Measurements from ENCODE around the gene AREG. TPM values are rescaled to one million over a fixed set of nuclear protein-coding genes. Genes with fewer than 3 reads are reported as not detected.

AREG gene
- total and polyA plus RNA-seq, 4 experiments from 2014 or later: 0.44 to 8.3 (median 0.96) TPM

DNA sequence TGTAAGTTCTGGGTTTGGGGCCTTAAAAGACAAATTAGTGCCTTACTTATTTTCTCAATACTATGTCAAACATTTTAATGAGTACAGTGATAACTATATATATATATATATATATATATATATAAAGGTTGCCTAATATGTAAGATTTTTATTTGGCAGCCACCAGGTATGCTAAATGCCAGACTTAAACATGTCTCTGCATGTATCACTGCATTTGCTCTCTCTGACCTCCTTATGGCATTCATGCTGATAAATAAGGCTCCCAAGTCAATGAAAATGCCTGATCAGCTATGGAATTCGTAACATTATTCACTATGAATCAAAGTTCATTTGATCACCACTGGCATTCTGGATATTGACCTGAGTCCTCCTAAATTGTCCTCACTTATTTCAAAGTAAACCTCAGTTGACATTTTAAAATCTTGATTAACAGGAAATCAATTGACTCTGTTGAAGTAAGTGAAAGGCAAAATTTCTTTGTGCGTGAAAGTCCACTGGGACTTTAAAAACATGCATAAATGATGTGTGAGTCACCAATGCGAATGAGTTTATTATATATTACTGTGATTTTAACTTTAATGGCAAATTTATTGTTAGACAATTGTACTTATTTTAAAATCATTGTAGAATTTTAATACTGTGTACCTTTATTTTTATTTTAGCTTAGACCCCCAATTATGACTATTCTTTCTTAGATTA lies 29.2 kb upstream of the AREG start:
- ChIA-PET POLR2A (ENCODE audit: partially characterized antibody) (no interaction called here), CTCF (ENCODE audit: partially characterized antibody) (no interaction called here)
- Histone ChIP-seq H3K4me3 (ENCODE audit: low read length in 2 of 2) (no peak overlapping the region), H3K4me1 (ENCODE audit: insufficient read depth, low read length) (no peaks in the 10 kb centered on the region), H3K9me3 (ENCODE audit: control insufficient read depth in 1 of 2, low read length in 2 of 2) (no peaks in the 10 kb centered on the region), H3K36me3 (ENCODE audit: insufficient read depth, low read length) (no peaks in the 10 kb centered on the region), H3K27ac (ENCODE audit: low read depth, low read length) (no peak overlapping the region), H3K27me3 (ENCODE audit: insufficient read depth, low read length) (no peaks in the 10 kb centered on the region)
- peaks cover 0 to 4% of the 10 kb centered on the region in 2 donors for H3K36me3 Mint-ChIP-seq
- no peaks in the 10 kb centered on the region for H3K9me3 Mint-ChIP-seq
- peaks cover 4 to 8% of the 10 kb centered on the region in 2 donors for H3K27me3 Mint-ChIP-seq
- no peak for DNase-seq
- H3K4me3 Mint-ChIP-seq: no peak overlapping the region
- intact Hi-C loops (cut with micrococcal nuclease): no loop called here
- no peaks in the 10 kb centered on the region for H3K4me1 Mint-ChIP-seq
- H3K27ac Mint-ChIP-seq: no peak overlapping the region

DNA sequence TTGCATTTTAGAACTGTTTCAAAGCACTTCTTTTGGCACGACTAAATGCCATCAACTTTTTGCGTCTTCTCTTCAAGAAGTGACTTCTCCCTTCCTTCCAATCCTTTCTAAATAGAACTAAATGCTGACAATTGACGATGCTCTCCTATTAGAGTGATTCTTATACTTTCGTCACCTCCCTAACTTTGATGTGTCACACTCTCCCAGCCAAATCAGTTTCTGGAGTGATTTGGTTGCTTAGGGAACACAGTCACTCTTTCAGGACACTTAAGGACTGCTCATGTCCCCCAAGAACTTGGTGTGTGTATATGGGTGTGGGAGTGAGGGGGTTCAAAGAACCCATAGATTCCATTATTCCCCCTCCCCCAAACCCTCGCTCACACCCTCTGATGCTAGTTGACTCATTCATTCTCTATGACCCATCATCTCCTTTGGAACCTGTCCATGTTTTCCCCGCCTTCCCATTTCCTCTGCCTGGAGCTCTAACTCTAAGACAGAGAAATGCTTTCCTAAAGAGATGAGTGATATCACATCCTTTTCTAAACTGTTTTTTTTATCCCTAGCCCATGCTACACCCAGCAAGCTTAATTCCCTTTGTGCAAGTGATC lies 26.8 kb upstream of the AREG start:
- H3K9me3 ChIP-seq (ENCODE audit: control insufficient read depth in 1 of 2, low read length in 2 of 2): no peaks in the 10 kb centered on the region
- Mint-ChIP-seq H3K4me1 (no peaks in the 10 kb centered on the region), H3K9me3 (no peaks in the 10 kb centered on the region), H3K4me3 (no peak overlapping the region), H3K27ac (no peak overlapping the region), H3K27me3 (peaks cover 9 to 10% of the 10 kb centered on the region in 2 donors), H3K36me3 (peaks cover 0 to 4% of the 10 kb centered on the region in 2 donors)
- no peak overlapping the region for H3K4me3 ChIP-seq (ENCODE audit: low read length in 2 of 2)
- H3K27ac ChIP-seq (ENCODE audit: low read depth, low read length): no peak overlapping the region
- intact Hi-C loops (cut with micrococcal nuclease): no loop called here
- no peaks in the 10 kb centered on the region for H3K27me3 ChIP-seq (ENCODE audit: insufficient read depth, low read length)
- CTCF ChIA-PET (ENCODE audit: partially characterized antibody): no interaction called here
- DNase-seq: no peak
- no peaks in the 10 kb centered on the region for H3K4me1 ChIP-seq (ENCODE audit: insufficient read depth, low read length)
- H3K36me3 ChIP-seq (ENCODE audit: insufficient read depth, low read length): no peaks in the 10 kb centered on the region
- POLR2A ChIA-PET (ENCODE audit: partially characterized antibody): no interaction called here

DNA sequence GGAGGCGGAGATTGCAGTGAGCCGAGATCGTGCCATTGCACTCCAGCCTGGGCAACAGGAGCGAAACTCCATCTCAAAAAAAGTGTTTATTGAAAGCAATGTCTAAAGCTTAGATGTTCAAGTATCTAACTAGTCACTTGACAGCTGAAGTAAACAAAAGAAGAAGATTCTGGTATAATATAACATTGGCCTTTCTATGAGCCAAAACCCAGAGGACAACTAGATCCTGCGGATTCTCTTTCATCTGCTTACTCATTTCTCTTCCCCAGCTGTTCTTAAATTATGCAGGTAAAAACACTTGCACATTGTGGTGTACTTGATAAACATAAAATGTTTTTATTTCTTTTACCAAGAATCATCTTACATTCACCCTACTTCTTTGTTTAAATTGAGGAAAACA lies 24.1 kb upstream of the AREG start:
- CTCF ChIA-PET (ENCODE audit: partially characterized antibody): interaction anchor here (1.2 kb wide), 1 partner anchor 8 kb away, joined by 3 read pairs; no protein-coding TSS in a partner anchor
- intact Hi-C loops (cut with micrococcal nuclease): no loop called here
- Mint-ChIP-seq H3K36me3 (no peaks in the 10 kb centered on the region), H3K4me3 (no peak overlapping the region), H3K9me3 (no peaks in the 10 kb centered on the region), H3K27ac (no peak overlapping the region), H3K27me3 (peaks cover 8 to 9% of the 10 kb centered on the region in 2 donors), H3K4me1 (no peaks in the 10 kb centered on the region)
- DNase-seq: no peak
- Histone ChIP-seq H3K4me1 (ENCODE audit: insufficient read depth, low read length) (no peaks in the 10 kb centered on the region), H3K4me3 (ENCODE audit: low read length in 2 of 2) (no peak overlapping the region), H3K9me3 (ENCODE audit: control insufficient read depth in 1 of 2, low read length in 2 of 2) (no peaks in the 10 kb centered on the region), H3K36me3 (ENCODE audit: insufficient read depth, low read length) (no peaks in the 10 kb centered on the region), H3K27me3 (ENCODE audit: insufficient read depth, low read length) (no peaks in the 10 kb centered on the region), H3K27ac (ENCODE audit: low read depth, low read length) (no peak overlapping the region)
- POLR2A ChIA-PET (ENCODE audit: partially characterized antibody): no interaction called here

DNA sequence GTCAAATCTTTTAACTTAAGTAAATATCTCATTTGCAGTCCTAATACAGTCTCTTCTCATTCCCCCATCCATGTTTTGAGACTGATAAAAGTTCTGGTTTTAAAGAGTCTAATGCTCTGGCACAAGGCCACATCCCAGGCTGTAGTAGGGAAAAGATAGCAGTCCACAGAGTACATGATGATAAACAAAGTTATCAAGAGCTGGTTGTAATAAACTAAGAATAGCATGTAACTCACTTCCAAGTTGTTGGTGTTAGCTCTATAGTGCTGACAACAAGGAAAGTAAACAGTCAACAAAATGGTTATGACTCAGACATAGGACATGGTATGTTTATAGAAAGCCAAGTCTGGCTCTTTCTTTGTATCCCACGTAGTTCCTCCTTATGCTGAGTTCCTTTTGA lies 21.8 kb upstream of the AREG start:
- Mint-ChIP-seq H3K27ac (no peak overlapping the region), H3K36me3 (no peaks in the 10 kb centered on the region), H3K9me3 (no peaks in the 10 kb centered on the region), H3K4me3 (no peak overlapping the region), H3K4me1 (no peaks in the 10 kb centered on the region), H3K27me3 (peaks cover 4 to 7% of the 10 kb centered on the region in 2 donors)
- Histone ChIP-seq H3K27me3 (ENCODE audit: insufficient read depth, low read length) (no peaks in the 10 kb centered on the region), H3K36me3 (ENCODE audit: insufficient read depth, low read length) (no peaks in the 10 kb centered on the region), H3K9me3 (ENCODE audit: control insufficient read depth in 1 of 2, low read length in 2 of 2) (no peaks in the 10 kb centered on the region), H3K4me1 (ENCODE audit: insufficient read depth, low read length) (no peaks in the 10 kb centered on the region), H3K27ac (ENCODE audit: low read depth, low read length) (no peak overlapping the region), H3K4me3 (ENCODE audit: low read length in 2 of 2) (no peak overlapping the region)
- intact Hi-C loops (cut with micrococcal nuclease): no loop called here
- CTCF ChIA-PET (ENCODE audit: partially characterized antibody): no interaction called here
- no peak for DNase-seq
- POLR2A ChIA-PET (ENCODE audit: partially characterized antibody): no interaction called here

DNA sequence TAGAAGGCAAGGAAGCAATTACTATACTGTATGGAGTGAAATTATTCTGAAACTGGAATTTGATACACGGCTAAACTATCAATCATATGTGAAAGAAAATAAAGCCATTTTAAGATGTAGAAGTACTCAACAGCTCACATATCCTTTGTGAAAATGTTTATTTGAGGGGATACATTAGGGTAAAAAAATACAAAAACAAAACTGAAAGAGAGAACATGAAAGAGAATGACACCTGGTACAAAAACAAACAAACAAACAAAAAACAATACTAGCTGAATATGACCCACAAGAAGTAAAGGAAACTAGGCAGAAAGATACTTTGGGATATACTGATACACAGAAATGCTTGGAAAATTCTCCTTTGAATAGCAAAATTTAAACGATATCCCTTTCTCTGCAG lies 20.8 kb upstream of the AREG start:
- intact Hi-C loops (cut with micrococcal nuclease): no loop called here
- H3K27me3 Mint-ChIP-seq: peaks cover 4 to 5% of the 10 kb centered on the region in 2 donors
- H3K4me1 Mint-ChIP-seq: no peaks in the 10 kb centered on the region
- no peak overlapping the region for H3K4me3 Mint-ChIP-seq
- Histone ChIP-seq H3K36me3 (ENCODE audit: insufficient read depth, low read length) (no peaks in the 10 kb centered on the region), H3K4me3 (ENCODE audit: low read length in 2 of 2) (no peak overlapping the region), H3K9me3 (ENCODE audit: control insufficient read depth in 1 of 2, low read length in 2 of 2) (no peaks in the 10 kb centered on the region), H3K27me3 (ENCODE audit: insufficient read depth, low read length) (no peaks in the 10 kb centered on the region), H3K4me1 (ENCODE audit: insufficient read depth, low read length) (no peaks in the 10 kb centered on the region), H3K27ac (ENCODE audit: low read depth, low read length) (no peak overlapping the region)
- H3K9me3 Mint-ChIP-seq: no peaks in the 10 kb centered on the region
- no peaks in the 10 kb centered on the region for H3K36me3 Mint-ChIP-seq
- ChIA-PET CTCF (ENCODE audit: partially characterized antibody) (no interaction called here), POLR2A (ENCODE audit: partially characterized antibody) (no interaction called here)
- no peak overlapping the region for H3K27ac Mint-ChIP-seq
- no peak for DNase-seq

DNA sequence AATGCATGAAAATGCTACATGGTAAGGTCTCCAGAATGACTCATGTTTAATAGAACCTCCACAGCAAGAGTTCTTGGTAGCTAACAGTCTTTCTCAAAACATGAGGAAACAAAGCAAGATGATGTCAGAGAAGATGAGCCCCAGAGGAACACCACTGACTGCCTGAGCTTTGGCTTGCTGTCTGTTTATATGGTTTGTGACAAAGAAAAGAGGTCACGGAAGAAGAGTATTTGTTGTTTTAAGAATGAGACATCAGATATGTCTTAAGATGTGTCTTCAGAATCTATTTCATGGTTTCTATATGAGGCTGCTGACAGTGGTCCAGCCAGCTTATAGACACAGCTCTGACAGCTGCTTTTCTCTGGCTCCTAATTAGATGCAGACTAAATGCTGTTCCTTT lies 18.8 kb upstream of the AREG start:
- no peaks in the 10 kb centered on the region for H3K4me1 Mint-ChIP-seq
- POLR2A ChIA-PET (ENCODE audit: partially characterized antibody): no interaction called here
- DNase-seq: no peak
- H3K27me3 ChIP-seq (ENCODE audit: insufficient read depth, low read length): no peaks in the 10 kb centered on the region
- H3K9me3 Mint-ChIP-seq: no peaks in the 10 kb centered on the region
- CTCF ChIA-PET (ENCODE audit: partially characterized antibody): interaction anchor here (1.2 kb wide), 1 partner anchor 19 kb away, joined by 3 read pairs; no protein-coding TSS in a partner anchor
- H3K27ac Mint-ChIP-seq: no peak overlapping the region
- H3K36me3 ChIP-seq (ENCODE audit: insufficient read depth, low read length): no peaks in the 10 kb centered on the region
- no peak overlapping the region for H3K27ac ChIP-seq (ENCODE audit: low read depth, low read length)
- intact Hi-C loops (cut with micrococcal nuclease): no loop called here
- no peak overlapping the region for H3K4me3 ChIP-seq (ENCODE audit: low read length in 2 of 2)
- H3K36me3 Mint-ChIP-seq: no peaks in the 10 kb centered on the region
- H3K27me3 Mint-ChIP-seq: peaks cover 2 to 7% of the 10 kb centered on the region in 2 donors
- no peak overlapping the region for H3K4me3 Mint-ChIP-seq
- no peaks in the 10 kb centered on the region for H3K9me3 ChIP-seq (ENCODE audit: control insufficient read depth in 1 of 2, low read length in 2 of 2)
- H3K4me1 ChIP-seq (ENCODE audit: insufficient read depth, low read length): no peaks in the 10 kb centered on the region

DNA sequence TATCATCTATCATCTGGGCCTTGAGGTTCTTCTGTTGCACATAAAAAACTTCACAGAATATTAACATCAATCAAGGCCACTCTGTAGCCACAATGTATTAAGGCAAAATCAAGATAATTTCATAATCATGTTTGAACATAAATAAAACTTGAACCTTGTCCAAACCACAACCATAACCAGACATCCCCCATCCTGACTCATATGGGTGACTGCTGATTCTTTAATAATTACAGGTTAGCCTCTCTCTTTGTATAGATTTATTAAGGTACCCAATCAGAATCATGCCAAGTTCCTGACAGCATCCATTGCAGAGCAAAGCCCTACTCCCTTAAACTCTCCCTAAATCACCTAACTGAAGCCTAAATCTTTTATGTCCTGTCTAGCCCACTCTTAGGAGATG lies 16.7 kb upstream of the AREG start:
- no peaks in the 10 kb centered on the region for H3K4me1 Mint-ChIP-seq
- Histone ChIP-seq H3K36me3 (ENCODE audit: insufficient read depth, low read length) (no peaks in the 10 kb centered on the region), H3K9me3 (ENCODE audit: control insufficient read depth in 1 of 2, low read length in 2 of 2) (no peaks in the 10 kb centered on the region), H3K4me1 (ENCODE audit: insufficient read depth, low read length) (no peaks in the 10 kb centered on the region), H3K27ac (ENCODE audit: low read depth, low read length) (no peak overlapping the region), H3K27me3 (ENCODE audit: insufficient read depth, low read length) (no peaks in the 10 kb centered on the region), H3K4me3 (ENCODE audit: low read length in 2 of 2) (no peak overlapping the region)
- DNase-seq: no peak
- ChIA-PET CTCF (ENCODE audit: partially characterized antibody) (interaction anchor here (1.0 kb wide), 2 partner anchors 8 to 16 kb away, joined by 3 to 4 read pairs; partner anchors contain the start of gene AREG), POLR2A (ENCODE audit: partially characterized antibody) (no interaction called here)
- no peaks in the 10 kb centered on the region for H3K9me3 Mint-ChIP-seq
- no peak overlapping the region for H3K4me3 Mint-ChIP-seq
- H3K36me3 Mint-ChIP-seq: no peaks in the 10 kb centered on the region
- peaks cover 0 to 3% of the 10 kb centered on the region in 2 donors for H3K27me3 Mint-ChIP-seq
- no peak overlapping the region for H3K27ac Mint-ChIP-seq
- intact Hi-C loops (cut with micrococcal nuclease): no loop called here
